Measurements from ENCODE around the gene ENAH. TPM values are rescaled to one million over a fixed set of nuclear protein-coding genes. Genes with fewer than 3 reads are reported as not detected.
A peak's percentile ranks its signal among the peaks of the same experiment; 100 is the strongest.

Gene ENAH
- polyA plus RNA-seq, 3 donors = 0.12 TPM; not detected in 2

DNA sequence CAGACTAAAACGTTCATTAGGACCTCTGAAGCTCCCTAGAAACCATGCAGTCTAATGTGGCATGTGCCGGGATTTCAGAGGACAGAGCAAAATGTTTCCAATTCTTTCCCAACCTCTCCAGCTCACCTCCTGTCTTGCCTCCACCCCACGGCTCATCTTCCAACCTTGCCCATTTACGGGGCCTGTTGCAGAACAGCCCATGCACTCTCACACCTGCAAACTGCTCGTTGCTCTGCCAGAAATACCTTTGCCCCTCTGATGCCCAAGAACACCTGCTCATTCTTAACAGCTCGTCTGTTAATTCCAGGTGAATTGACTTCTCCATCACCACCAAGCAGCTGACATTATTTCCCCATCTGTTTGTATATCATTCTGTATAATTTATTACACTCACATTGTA, 171.2 kb downstream of the ENAH start:
- Mint-ChIP-seq H3K27ac (no peak overlapping the region), H3K36me3 (no peaks in the 10 kb centered on the region), H3K27me3 (ENCODE audit: low read depth in 3 of 3) (peaks cover 0 to 11% (median 4%) of the 10 kb centered on the region in 3 donors), H3K4me1 (peaks cover 15% of the 10 kb centered on the region), H3K4me3 (no peak overlapping the region), H3K9me3 (peaks cover 0 to 5% (median 0%) of the 10 kb centered on the region in 7 donors)
- DNase-seq = no peak
- Histone ChIP-seq H3K4me1 (ENCODE audit: control insufficient read depth in 1 of 2, insufficient read depth in 2 of 2, low read length in 2 of 2) (peaks cover 4 to 8% of the 10 kb centered on the region in 2 donors), H3K27me3 (ENCODE audit: control insufficient read depth in 2 of 2, insufficient read depth in 2 of 2, low read length in 2 of 2) (no peaks in the 10 kb centered on the region), H2AFZ (ENCODE audit: insufficient read depth, low read depth, low read length, poor library complexity, severe bottlenecking) (no peak overlapping the region), H3K4me2 (replicated peaks; ENCODE audit: extremely low read depth, low read length, poor library complexity, severe bottlenecking) (no peak overlapping the region), H3K9me3 (replicated peaks in 1 of 2; ENCODE audit: control insufficient read depth in 1 of 2, insufficient read depth in 1 of 2, low read length in 2 of 2) (no peaks in the 10 kb centered on the region), H3K9ac (ENCODE audit: insufficient read depth, low read length, poor library complexity, severe bottlenecking) (no peak overlapping the region), H3K36me3 (replicated peaks in 1 of 2; ENCODE audit: control insufficient read depth in 1 of 2, insufficient read depth in 2 of 2, low read length in 2 of 2) (no peaks in the 10 kb centered on the region), H3K79me2 (ENCODE audit: insufficient read depth, low read length) (no peaks in the 10 kb centered on the region), H3K27ac (ENCODE audit: low read depth in 1 of 2, low read length in 2 of 2) (no peak overlapping the region), H4K20me1 (ENCODE audit: insufficient read depth, low read length) (no peaks in the 10 kb centered on the region), H3K4me3 (replicated peaks in 1 of 3; ENCODE audit: low read depth in 2 of 3, low read length in 3 of 3) (no peak overlapping the region)
- intact Hi-C loops (cut with micrococcal nuclease) = no loop called here
- TF ChIP-seq, protein P1, sequence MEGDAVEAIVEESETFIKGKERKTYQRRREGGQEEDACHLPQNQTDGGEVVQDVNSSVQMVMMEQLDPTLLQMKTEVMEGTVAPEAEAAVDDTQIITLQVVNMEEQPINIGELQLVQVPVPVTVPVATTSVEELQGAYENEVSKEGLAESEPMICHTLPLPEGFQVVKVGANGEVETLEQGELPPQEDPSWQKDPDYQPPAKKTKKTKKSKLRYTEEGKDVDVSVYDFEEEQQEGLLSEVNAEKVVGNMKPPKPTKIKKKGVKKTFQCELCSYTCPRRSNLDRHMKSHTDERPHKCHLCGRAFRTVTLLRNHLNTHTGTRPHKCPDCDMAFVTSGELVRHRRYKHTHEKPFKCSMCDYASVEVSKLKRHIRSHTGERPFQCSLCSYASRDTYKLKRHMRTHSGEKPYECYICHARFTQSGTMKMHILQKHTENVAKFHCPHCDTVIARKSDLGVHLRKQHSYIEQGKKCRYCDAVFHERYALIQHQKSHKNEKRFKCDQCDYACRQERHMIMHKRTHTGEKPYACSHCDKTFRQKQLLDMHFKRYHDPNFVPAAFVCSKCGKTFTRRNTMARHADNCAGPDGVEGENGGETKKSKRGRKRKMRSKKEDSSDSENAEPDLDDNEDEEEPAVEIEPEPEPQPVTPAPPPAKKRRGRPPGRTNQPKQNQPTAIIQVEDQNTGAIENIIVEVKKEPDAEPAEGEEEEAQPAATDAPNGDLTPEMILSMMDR (IDR thresholded peaks at IDR 0.05) = no peak
- WGBS (ENCODE audit: insufficient coverage) = 92% methylated on average over 5 of the region's 6 CpGs

DNA sequence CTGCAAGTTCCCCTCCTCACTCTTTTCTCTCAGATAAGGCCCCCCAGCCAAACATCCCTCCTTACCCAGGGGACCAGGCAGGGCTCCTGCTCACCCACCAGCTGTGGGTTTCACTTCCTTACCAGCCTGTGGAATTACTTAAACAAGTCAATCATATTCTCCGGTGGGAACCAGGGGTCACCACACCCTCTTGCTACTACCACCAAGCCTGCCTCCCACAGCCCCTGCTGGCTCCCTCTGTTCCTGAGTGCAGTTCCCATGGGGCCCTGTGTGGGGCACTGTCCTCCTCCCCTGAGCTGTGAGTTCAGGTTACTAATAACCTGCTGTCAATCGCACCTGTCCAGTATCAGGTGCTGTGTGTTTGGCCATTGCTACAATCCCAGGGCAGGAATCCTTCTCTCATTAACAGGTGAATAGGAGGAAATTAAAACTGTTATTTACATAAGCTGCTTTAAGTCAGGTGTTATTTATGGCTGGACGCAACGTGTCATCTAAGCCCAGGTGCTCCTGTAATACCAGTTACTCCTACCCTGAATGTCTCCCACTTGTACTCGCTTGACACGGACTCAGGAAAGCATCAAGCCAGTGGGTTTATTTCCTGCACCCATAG, 172.0 kb downstream of the ENAH start:
- TF ChIP-seq, protein P1 (IDR thresholded peaks at IDR 0.05) = peak; percentile 83
- intact Hi-C loops (cut with micrococcal nuclease) = no loop called here
- Mint-ChIP-seq H3K27me3 (ENCODE audit: low read depth in 3 of 3) (peaks cover 0 to 11% (median 4%) of the 10 kb centered on the region in 3 donors), H3K9me3 (peaks cover 0 to 5% (median 0%) of the 10 kb centered on the region in 7 donors), H3K4me3 (no peak overlapping the region), H3K27ac (peak overlapping the region in 1 of 7 donors; percentile 46), H3K4me1 (peaks cover 15% of the 10 kb centered on the region), H3K36me3 (no peaks in the 10 kb centered on the region)
- WGBS (ENCODE audit: insufficient coverage) = 61% methylated on average over 4 of the region's 6 CpGs
- H3K9me3 ChIP-seq (replicated peaks in 1 of 2; ENCODE audit: control insufficient read depth in 1 of 2, insufficient read depth in 1 of 2, low read length in 2 of 2) = no peaks in the 10 kb centered on the region
- no peak overlapping the region for H2AFZ ChIP-seq (ENCODE audit: insufficient read depth, low read depth, low read length, poor library complexity, severe bottlenecking)
- H3K27ac ChIP-seq (ENCODE audit: low read depth in 1 of 2, low read length in 2 of 2) = no peak overlapping the region
- H3K79me2 ChIP-seq (ENCODE audit: insufficient read depth, low read length) = no peaks in the 10 kb centered on the region
- no peaks in the 10 kb centered on the region for H3K36me3 ChIP-seq (replicated peaks in 1 of 2; ENCODE audit: control insufficient read depth in 1 of 2, insufficient read depth in 2 of 2, low read length in 2 of 2)
- peaks cover 4 to 8% of the 10 kb centered on the region in 2 donors for H3K4me1 ChIP-seq (ENCODE audit: control insufficient read depth in 1 of 2, insufficient read depth in 2 of 2, low read length in 2 of 2)
- peak in 1 of 3 donors; percentile 21 for DNase-seq
- no peak overlapping the region for H3K4me2 ChIP-seq (replicated peaks; ENCODE audit: extremely low read depth, low read length, poor library complexity, severe bottlenecking)
- no peak overlapping the region for H3K9ac ChIP-seq (ENCODE audit: insufficient read depth, low read length, poor library complexity, severe bottlenecking)
- H4K20me1 ChIP-seq (ENCODE audit: insufficient read depth, low read length) = no peaks in the 10 kb centered on the region
- H3K4me3 ChIP-seq (replicated peaks in 1 of 3; ENCODE audit: low read depth in 2 of 3, low read length in 3 of 3) = no peak overlapping the region
- H3K27me3 ChIP-seq (ENCODE audit: control insufficient read depth in 2 of 2, insufficient read depth in 2 of 2, low read length in 2 of 2) = no peaks in the 10 kb centered on the region
